GM19372 (cell line): ENCODE results near the gene ASPSCR1.

Source experiments
- ATAC-seq: cut with Tn5 transposase; IDR thresholded peaks from one replicate; pipeline ENCODE4 v1.9.1; 2021; ENCODE audit warnings: mild to moderate bottlenecking, low read depth, moderate library complexity; ENCODE audit not compliant: unreplicated experiment

ASPSCR1 gene

GRCh38 chr17:81977211-81977808, at the start of gene ASPSCR1:
TSS of gene ASPSCR1 (plus strand) at chr17:81977629. CDS start at chr17:81977647, 18 bp downstream.
- peak; percentile 78 for ATAC-seq

GRCh38 chr17:81927653-81928543, 49.5 kb upstream of the ASPSCR1 start, which contains the start of gene MAFG:
TSS of gene MAFG (minus strand) at chr17:81927735. CDS start at chr17:81923185, 4,550 bp downstream.
- peak; percentile 69 for ATAC-seq

GRCh38 chr17:81928544-81929252, 48.7 kb upstream of the ASPSCR1 start:
- no peak for ATAC-seq

- no peak for ATAC-seq
Measured at GRCh38 chr17:81929253-81930141, 47.9 kb upstream of the ASPSCR1 start.

GRCh38 chr17:81930142-81931125, 47.0 kb upstream of the ASPSCR1 start:
- no peak for ATAC-seq

- no peak for ATAC-seq
Measured at GRCh38 chr17:81931189-81931556, 46.3 kb upstream of the ASPSCR1 start.

GRCh38 chr17:81931557-81932332, 45.7 kb upstream of the ASPSCR1 start:
- ATAC-seq = no peak

- no peak for ATAC-seq
Measured at GRCh38 chr17:81932333-81932983, 45.0 kb upstream of the ASPSCR1 start.

- no peak for ATAC-seq
Measured at GRCh38 chr17:81933178-81933699, 44.2 kb upstream of the ASPSCR1 start.

- no peak for ATAC-seq
Measured at GRCh38 chr17:81934098-81934757, 43.2 kb upstream of the ASPSCR1 start.

GRCh38 chr17:81934850-81935708, 42.4 kb upstream of the ASPSCR1 start:
- no peak for ATAC-seq

GRCh38 chr17:81935709-81936084, 41.7 kb upstream of the ASPSCR1 start:
- no peak for ATAC-seq

GRCh38 chr17:81939218-81939617, 38.2 kb upstream of the ASPSCR1 start:
- ATAC-seq = no peak

- ATAC-seq = no peak
Measured at GRCh38 chr17:81939881-81940385, 37.5 kb upstream of the ASPSCR1 start.

GRCh38 chr17:81940538-81941483, 36.6 kb upstream of the ASPSCR1 start:
- ATAC-seq = no peak
